NOMO-1 treated with DMSO at 0.1 percent for 48 hours (cell line): ENCODE results near the gene FBXW9.
"Not testable (repeated sequence)": the region's sequence is repeated elsewhere in the genome, so short reads cannot be mapped to it uniquely, and the experiment has no call there.

Source experiments
- DNase-seq: peaks from one replicate; lab custom pipeline; 2025; ENCODE audit not compliant: unreplicated experiment; lab: John Stamatoyannopoulos, UW

FBXW9 gene

GRCh38 chr19:12681074-12681987 lies 15.1 kb downstream of the FBXW9 start, which contains the start of gene DHPS:
DHPS (minus strand) TSS chr19:12681880; CDS start chr19:12681766, 114 bp downstream.
- DNase-seq = peak; percentile 92

- DNase-seq = no peak
Measured at GRCh38 chr19:12680034-12680433, 16.4 kb downstream of the FBXW9 start.

- DNase-seq = not testable (repeated sequence)
Measured at GRCh38 chr19:12678039-12678438, 18.4 kb downstream of the FBXW9 start.

- DNase-seq = no peak
Measured at GRCh38 chr19:12676928-12677327, 19.5 kb downstream of the FBXW9 start.

GRCh38 chr19:12676384-12676792 lies 20.0 kb downstream of the FBXW9 start:
- peak; percentile 51 for DNase-seq

GRCh38 chr19:12675940-12676339 lies 20.5 kb downstream of the FBXW9 start:
- no peak for DNase-seq

GRCh38 chr19:12675399-12675798 lies 21.0 kb downstream of the FBXW9 start:
- no peak for DNase-seq

- DNase-seq = no peak
Measured at GRCh38 chr19:12672744-12673143, 23.7 kb downstream of the FBXW9 start.

- no peak for DNase-seq
Measured at GRCh38 chr19:12670159-12670928, 26.1 kb downstream of the FBXW9 start.

GRCh38 chr19:12669270-12670158 lies 26.9 kb downstream of the FBXW9 start:
- DNase-seq = peak; percentile 66

- no peak for DNase-seq
Measured at GRCh38 chr19:12668932-12669269, 27.5 kb downstream of the FBXW9 start.

GRCh38 chr19:12668346-12668745 lies 28.1 kb downstream of the FBXW9 start:
- DNase-seq = no peak

GRCh38 chr19:12667731-12668302 lies 28.6 kb downstream of the FBXW9 start:
- DNase-seq = no peak

- DNase-seq = peak; percentile 48
Measured at GRCh38 chr19:12666265-12667048, 30.0 kb downstream of the FBXW9 start, which contains the start of the genes MAN2B1 and WDR83. MAN2B1 (minus strand) TSS chr19:12666742; CDS start chr19:12666701, 41 bp downstream. WDR83 (plus strand) TSS chr19:12666807; CDS start chr19:12669791, 2,984 bp downstream.

GRCh38 chr19:12665671-12666264 lies 30.7 kb downstream of the FBXW9 start:
- DNase-seq = no peak

GRCh38 chr19:12665281-12665573 lies 31.2 kb downstream of the FBXW9 start:
- peak; percentile 95 for DNase-seq

- DNase-seq = no peak
Measured at GRCh38 chr19:12664406-12665280, 31.8 kb downstream of the FBXW9 start.

- no peak for DNase-seq
Measured at GRCh38 chr19:12660980-12661379, 35.5 kb downstream of the FBXW9 start.
